IPS-15b (cell line): ENCODE results near the gene SYNJ1.
A peak's percentile ranks its signal among the peaks of the same experiment; 100 is the strongest.
"Not testable (repeated sequence)": the region's sequence is repeated elsewhere in the genome, so short reads cannot be mapped to it uniquely, and the experiment has no call there.

Experiments used
- H3K27me3 ChIP-seq: one replicate; pipeline ENCODE4 v1.6.1; 2013; ENCODE audit warnings: low read length; ENCODE audit not compliant: control insufficient read depth, insufficient read depth
- H3K36me3 ChIP-seq: one replicate; pipeline ENCODE4 v1.6.1; 2013; ENCODE audit warnings: low read length; ENCODE audit not compliant: control insufficient read depth, insufficient read depth
- H3K4me1 ChIP-seq: one replicate; pipeline ENCODE4 v1.6.1; 2013; ENCODE audit warnings: mild to moderate bottlenecking, low read length; ENCODE audit not compliant: control insufficient read depth, insufficient read depth
- H3K4me3 ChIP-seq: one replicate; pipeline ENCODE4 v1.5.1; 2013; ENCODE audit warnings: low read depth, low read length
- H3K9ac ChIP-seq: one replicate; pipeline ENCODE4 v1.6.1; 2013; ENCODE audit warnings: low read depth, mild to moderate bottlenecking, low read length
- H3K9me3 ChIP-seq: one replicate; pipeline ENCODE4 v1.6.1; 2013; ENCODE audit warnings: mild to moderate bottlenecking, low read length; ENCODE audit not compliant: control insufficient read depth, insufficient read depth

The SYNJ1 gene

GRCh38 chr21:32727687-32728455 is at the start of gene SYNJ1:
Gene SYNJ1, minus strand, starts transcription at chr21:32728013. Its CDS starts 1,118 bp downstream, at chr21:32726895.
- Histone ChIP-seq H3K4me3 (peak within 1 kb of the TSS; percentile 85), H3K27me3 (no peaks in the 10 kb centered on the region), H3K9me3 (no peaks in the 10 kb centered on the region), H3K4me1 (peaks cover 4% of the 10 kb centered on the region), H3K9ac (peak within 1 kb of the TSS; percentile 50), H3K36me3 (no peaks in the 10 kb centered on the region)

- H3K4me3 ChIP-seq: no peak overlapping the region
- no peaks in the 10 kb centered on the region for H3K36me3 ChIP-seq
- H3K9ac ChIP-seq: no peak overlapping the region
- H3K27me3 ChIP-seq: no peaks in the 10 kb centered on the region
- no peaks in the 10 kb centered on the region for H3K9me3 ChIP-seq
- no peaks in the 10 kb centered on the region for H3K4me1 ChIP-seq
Measured at GRCh38 chr21:32777269-32777668, 49.5 kb upstream of the SYNJ1 start.

- Histone ChIP-seq H3K27me3 (no peaks in the 10 kb centered on the region), H3K4me3 (no peak overlapping the region), H3K9me3 (no peaks in the 10 kb centered on the region), H3K36me3 (no peaks in the 10 kb centered on the region), H3K9ac (no peak overlapping the region), H3K4me1 (no peaks in the 10 kb centered on the region)
Measured at GRCh38 chr21:32776743-32777142, 48.9 kb upstream of the SYNJ1 start.

- not testable (repeated sequence) for H3K36me3 ChIP-seq, H3K4me1 ChIP-seq, H3K9me3 ChIP-seq, H3K27me3 ChIP-seq, H3K9ac ChIP-seq
- peak overlapping the region; percentile 94 for H3K4me3 ChIP-seq
Measured at GRCh38 chr21:32773048-32773344, 45.2 kb upstream of the SYNJ1 start.

- peaks cover 6% of the 10 kb centered on the region for H3K36me3 ChIP-seq
- H3K9me3 ChIP-seq: no peaks in the 10 kb centered on the region
- peak overlapping the region; percentile 94 for H3K4me3 ChIP-seq
Measured at GRCh38 chr21:32772281-32773047, 44.7 kb upstream of the SYNJ1 start.

GRCh38 chr21:32770871-32771523 is 43.2 kb upstream of the SYNJ1 start:
- peak overlapping the region; percentile 71 for H3K9ac ChIP-seq
- peaks cover 11% of the 10 kb centered on the region for H3K36me3 ChIP-seq
- H3K4me3 ChIP-seq: peak overlapping the region; percentile 94
- no peaks in the 10 kb centered on the region for H3K4me1 ChIP-seq
- no peaks in the 10 kb centered on the region for H3K9me3 ChIP-seq
- H3K27me3 ChIP-seq: no peaks in the 10 kb centered on the region

More at GRCh38 chr21:32772281-32773047, 44.7 kb upstream of the SYNJ1 start:
- no peaks in the 10 kb centered on the region for H3K4me1 ChIP-seq
- H3K9ac ChIP-seq: peak overlapping the region; percentile 6
- H3K27me3 ChIP-seq: no peaks in the 10 kb centered on the region

GRCh38 chr21:32768530-32768929 is 40.7 kb upstream of the SYNJ1 start:
- no peaks in the 10 kb centered on the region for H3K4me1 ChIP-seq
- H3K4me3 ChIP-seq: no peak overlapping the region
- peaks cover 13% of the 10 kb centered on the region for H3K36me3 ChIP-seq
- H3K9me3 ChIP-seq: no peaks in the 10 kb centered on the region
- H3K9ac ChIP-seq: no peak overlapping the region
- H3K27me3 ChIP-seq: no peaks in the 10 kb centered on the region

- no peaks in the 10 kb centered on the region for H3K9me3 ChIP-seq
- no peaks in the 10 kb centered on the region for H3K4me1 ChIP-seq
- peaks cover 27% of the 10 kb centered on the region for H3K36me3 ChIP-seq
- no peak overlapping the region for H3K4me3 ChIP-seq
- H3K27me3 ChIP-seq: no peaks in the 10 kb centered on the region
- H3K9ac ChIP-seq: no peak overlapping the region
Measured at GRCh38 chr21:32765058-32765457, 37.2 kb upstream of the SYNJ1 start.

GRCh38 chr21:32764186-32764585 is 36.4 kb upstream of the SYNJ1 start:
- no peaks in the 10 kb centered on the region for H3K27me3 ChIP-seq
- no peaks in the 10 kb centered on the region for H3K9me3 ChIP-seq
- H3K4me3 ChIP-seq: no peak overlapping the region
- H3K36me3 ChIP-seq: peaks cover 27% of the 10 kb centered on the region
- H3K4me1 ChIP-seq: no peaks in the 10 kb centered on the region
- H3K9ac ChIP-seq: no peak overlapping the region

- H3K9ac ChIP-seq: no peak overlapping the region
- H3K27me3 ChIP-seq: no peaks in the 10 kb centered on the region
- H3K4me3 ChIP-seq: no peak overlapping the region
- no peaks in the 10 kb centered on the region for H3K9me3 ChIP-seq
- peaks cover 3% of the 10 kb centered on the region for H3K4me1 ChIP-seq
- H3K36me3 ChIP-seq: peaks cover 15% of the 10 kb centered on the region
Measured at GRCh38 chr21:32757804-32758203, 30.0 kb upstream of the SYNJ1 start.

GRCh38 chr21:32756096-32756495 is 28.3 kb upstream of the SYNJ1 start:
- Histone ChIP-seq H3K9ac (no peak overlapping the region), H3K27me3 (no peaks in the 10 kb centered on the region), H3K36me3 (peaks cover 17% of the 10 kb centered on the region), H3K9me3 (no peaks in the 10 kb centered on the region), H3K4me1 (peaks cover 3% of the 10 kb centered on the region), H3K4me3 (no peak overlapping the region)
